Activated CD4-positive, alpha-beta T cell treated with anti-CD3 and anti-CD28 coated beads for 36 hours (primary cell): Measurements from ENCODE around the gene MPDZ. TPM values are rescaled to one million over a fixed set of nuclear protein-coding genes. Genes with fewer than 3 reads are reported as not detected.

Experiments
- ATAC-seq: fragments of 200-7000 bp; cut with Tn5 transposase; one replicate; pipeline ENCODE4 v1.10.0; 2021; ENCODE audit warnings: mild to moderate bottlenecking, moderate library complexity
- CTCF ChIA-PET: fragments of 350-600 bp; sonication (Branson Sonifier 250); formaldehyde crosslinking; loops from one replicate; lab custom pipeline; 2021; ENCODE audit warnings: antibody characterized with exemption; lab: Charles Lee
- POLR2A ChIA-PET: fragments of 350-600 bp; sonication (Branson Sonifier 250); formaldehyde crosslinking; loops from one replicate; lab custom pipeline; 2021; ENCODE audit warnings: antibody characterized with exemption, inconsistent platforms; lab: Charles Lee
- DNase-seq: peaks from one replicate; pipeline ENCODE4 v3.0.0-alpha.2; 2020
- H3K27ac Mint-ChIP-seq: one replicate; pipeline ENCODE4 v1.8.0; 2021; ENCODE audit warnings: mixed read lengths
- H3K27me3 Mint-ChIP-seq: one replicate; pipeline ENCODE4 v1.8.0; 2021; ENCODE audit warnings: mixed read lengths
- H3K36me3 Mint-ChIP-seq: one replicate; pipeline ENCODE4 v1.8.0; 2021; ENCODE audit warnings: low read depth, mixed read lengths
- H3K4me1 Mint-ChIP-seq: one replicate; pipeline ENCODE4 v1.8.0; 2021; ENCODE audit warnings: mixed read lengths
- H3K4me3 Mint-ChIP-seq: one replicate; pipeline ENCODE4 v1.8.0; 2021; ENCODE audit warnings: mild to moderate bottlenecking, moderate library complexity, mixed read lengths
- H3K9me3 Mint-ChIP-seq: one replicate; pipeline ENCODE4 v1.8.0; 2021; ENCODE audit warnings: low read depth, mixed read lengths
- intact Hi-C, 2 experiments: fragments of 100-400 bp; cut with DNase I in 1 of 2; cut with micrococcal nuclease in 1 of 2; formaldehyde crosslinking; loops; one replicate each; pipeline versions ENCODE4 v1.14.2 to v1.15.1; 2022 to 2024; cut with DNase I, micrococcal nuclease
- total RNA-seq, 2 experiments: library from RNA; stranded (reverse); gene quantifications; one replicate each; pipeline ENCODE4 v1.2.3, GENCODE V29; 2021

Gene MPDZ
- total RNA-seq, 2 experiments from 2014 or later: not detected

DNA sequence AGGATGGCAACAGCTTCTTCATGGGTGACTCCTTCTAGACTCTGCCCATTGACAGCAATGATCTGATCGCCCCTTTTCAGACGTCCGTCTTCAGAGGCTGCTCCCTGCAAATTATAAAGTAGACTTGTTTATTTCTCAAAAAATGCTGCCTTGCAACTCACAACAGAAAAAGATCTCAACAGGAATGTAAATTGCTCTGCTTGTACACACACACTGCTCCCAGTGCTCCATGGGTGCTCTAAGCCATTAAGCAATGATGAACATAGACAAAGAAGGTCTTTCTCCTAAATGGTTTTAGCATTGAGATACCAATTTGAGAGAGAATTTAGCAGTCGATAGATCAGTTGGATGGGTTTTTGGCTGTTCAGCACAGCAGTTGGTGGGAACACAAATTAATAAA, 172.5 kb downstream of the MPDZ start:
- Mint-ChIP-seq H3K4me3 (no peak overlapping the region), H3K36me3 (no peaks in the 10 kb centered on the region), H3K27ac (no peak overlapping the region), H3K27me3 (no peaks in the 10 kb centered on the region), H3K9me3 (peaks cover 4% of the 10 kb centered on the region), H3K4me1 (no peaks in the 10 kb centered on the region)
- CTCF ChIA-PET: no interaction called here
- POLR2A ChIA-PET: no interaction called here
- ATAC-seq: no peak
- DNase-seq: no peak
- intact Hi-C loops: no loop called here

DNA sequence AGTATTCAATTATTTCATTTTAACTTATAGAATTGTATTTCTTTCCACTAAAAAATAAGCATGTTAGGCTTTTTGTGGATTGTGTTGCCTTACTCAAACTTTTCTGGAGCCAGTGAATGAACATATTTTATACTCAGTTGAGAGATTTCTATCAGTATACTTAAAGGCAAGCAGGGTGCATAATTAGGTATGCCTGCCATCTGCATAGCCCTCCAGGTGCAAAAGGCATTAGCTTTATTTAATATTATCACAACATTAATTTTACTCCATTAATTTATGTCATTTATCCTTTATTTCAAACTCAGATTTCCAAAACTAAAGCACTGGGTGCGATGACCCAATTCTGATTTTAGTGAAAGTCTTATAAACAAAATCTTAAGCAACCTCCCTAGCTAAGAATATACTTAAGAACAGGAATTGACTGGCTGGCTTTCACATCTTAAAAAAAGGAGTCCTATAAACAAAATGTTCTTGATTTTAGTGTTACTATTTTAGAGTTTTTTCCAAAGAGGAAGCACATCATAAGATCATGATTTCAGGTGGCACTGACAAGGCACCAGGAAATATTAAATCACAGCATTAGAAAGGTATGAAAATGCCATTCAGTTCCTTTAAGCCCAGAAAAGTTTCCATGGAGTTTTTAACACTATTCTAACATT, 178.4 kb downstream of the MPDZ start:
- Mint-ChIP-seq H3K27me3 (no peaks in the 10 kb centered on the region), H3K27ac (no peak overlapping the region)
- no peak for DNase-seq

GRCh38 chr9:13095056-13095455, 184.4 kb downstream of the MPDZ start:
- POLR2A ChIA-PET: no interaction called here
- no peak overlapping the region for H3K4me3 Mint-ChIP-seq
- H3K9me3 Mint-ChIP-seq: peaks cover 2% of the 10 kb centered on the region
- no peak for ATAC-seq
- H3K4me1 Mint-ChIP-seq: no peaks in the 10 kb centered on the region
- DNase-seq: no peak
- no peaks in the 10 kb centered on the region for H3K27me3 Mint-ChIP-seq
- CTCF ChIA-PET: no interaction called here
- H3K27ac Mint-ChIP-seq: no peak overlapping the region
- intact Hi-C loops: no loop called here
- no peaks in the 10 kb centered on the region for H3K36me3 Mint-ChIP-seq

More for the DNA sequence above, 178.4 kb downstream of the MPDZ start:
- ChIA-PET POLR2A (no interaction called here), CTCF (interaction anchor here (0.7 kb wide), 1 partner anchor 559 kb away, joined by 3 read pairs; no protein-coding TSS in a partner anchor)
- intact Hi-C loops: no loop called here
- ATAC-seq: no peak
- Mint-ChIP-seq H3K36me3 (no peaks in the 10 kb centered on the region), H3K9me3 (peaks cover 4% of the 10 kb centered on the region), H3K4me3 (no peak overlapping the region), H3K4me1 (no peaks in the 10 kb centered on the region)

DNA sequence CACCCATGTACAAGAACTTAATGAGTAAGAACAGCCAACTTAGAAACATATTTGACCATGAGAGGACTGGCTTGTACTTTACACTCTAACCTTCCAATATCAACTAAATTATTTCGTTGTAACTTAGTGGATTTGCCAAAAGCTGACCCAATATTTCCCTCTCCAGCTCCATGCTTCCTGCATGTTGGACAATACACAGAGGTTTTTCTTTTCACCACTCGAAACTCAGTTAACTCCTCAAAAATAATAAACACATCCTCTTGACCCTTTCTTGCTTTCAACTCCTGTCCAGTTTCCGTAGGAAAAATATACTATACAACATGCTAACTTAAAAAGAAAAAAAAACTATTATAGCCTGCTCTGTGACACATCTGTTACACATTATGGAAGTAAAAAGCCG, 188.9 kb downstream of the MPDZ start:
- DNase-seq (no peak), ATAC-seq (no peak)
- Mint-ChIP-seq H3K27ac (no peak overlapping the region), H3K4me1 (no peaks in the 10 kb centered on the region), H3K36me3 (no peaks in the 10 kb centered on the region), H3K4me3 (no peak overlapping the region), H3K27me3 (no peaks in the 10 kb centered on the region), H3K9me3 (peaks cover 1% of the 10 kb centered on the region)
- intact Hi-C loops: no loop called here
- ChIA-PET CTCF (interaction anchor here (1.1 to 2.0 kb wide), 3 partner anchors 8 to 17 kb away, joined by 3 to 8 read pairs (median 3); no protein-coding TSS in a partner anchor), POLR2A (no interaction called here)

DNA sequence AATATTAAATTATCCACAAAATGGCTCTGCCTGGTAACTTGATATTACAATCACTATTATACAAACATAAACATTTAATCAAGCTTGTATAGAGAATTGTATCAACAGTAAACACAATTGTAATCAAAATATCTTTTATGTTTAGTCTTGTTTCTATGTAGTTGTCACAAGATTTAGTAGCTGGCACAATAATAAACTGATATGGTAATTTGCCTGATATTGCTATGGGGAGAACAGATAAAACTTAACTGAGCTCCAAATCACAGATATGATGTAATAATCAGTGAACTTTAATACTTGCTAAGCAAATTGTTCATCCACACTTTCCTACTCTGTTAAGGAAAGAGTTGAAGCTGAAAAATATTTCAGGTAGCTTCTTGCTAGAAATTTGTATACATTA, 189.8 kb downstream of the MPDZ start:
- Mint-ChIP-seq H3K9me3 (peaks cover 1% of the 10 kb centered on the region), H3K36me3 (no peaks in the 10 kb centered on the region), H3K27ac (no peak overlapping the region), H3K27me3 (no peaks in the 10 kb centered on the region), H3K4me3 (no peak overlapping the region), H3K4me1 (no peaks in the 10 kb centered on the region)
- no peak for ATAC-seq
- POLR2A ChIA-PET: no interaction called here
- CTCF ChIA-PET: interaction anchor here (0.6 to 2.0 kb wide), 5 partner anchors 9 to 104 kb away, joined by 3 to 8 read pairs (median 3); no protein-coding TSS in a partner anchor
- intact Hi-C loops: loop anchor here (5.0 to 10.0 kb wide), 2 partner anchors 365 to 367 kb away; no protein-coding TSS in a partner anchor
- DNase-seq: no peak

GRCh38 chr9:13088720-13089427, 190.6 kb downstream of the MPDZ start:
- intact Hi-C loops: loop anchor here (5.0 to 10.0 kb wide), 2 partner anchors 364 to 367 kb away; no protein-coding TSS in a partner anchor
- CTCF ChIA-PET: interaction anchor here (2.0 kb wide), 1 partner anchor 10 kb away, joined by 8 read pairs; no protein-coding TSS in a partner anchor
- Mint-ChIP-seq H3K36me3 (no peaks in the 10 kb centered on the region), H3K9me3 (peaks cover 1% of the 10 kb centered on the region), H3K27me3 (no peaks in the 10 kb centered on the region), H3K4me3 (no peak overlapping the region), H3K4me1 (no peaks in the 10 kb centered on the region), H3K27ac (no peak overlapping the region)
- POLR2A ChIA-PET: no interaction called here
- DNase-seq: peak; percentile 9
- ATAC-seq: no peak

DNA sequence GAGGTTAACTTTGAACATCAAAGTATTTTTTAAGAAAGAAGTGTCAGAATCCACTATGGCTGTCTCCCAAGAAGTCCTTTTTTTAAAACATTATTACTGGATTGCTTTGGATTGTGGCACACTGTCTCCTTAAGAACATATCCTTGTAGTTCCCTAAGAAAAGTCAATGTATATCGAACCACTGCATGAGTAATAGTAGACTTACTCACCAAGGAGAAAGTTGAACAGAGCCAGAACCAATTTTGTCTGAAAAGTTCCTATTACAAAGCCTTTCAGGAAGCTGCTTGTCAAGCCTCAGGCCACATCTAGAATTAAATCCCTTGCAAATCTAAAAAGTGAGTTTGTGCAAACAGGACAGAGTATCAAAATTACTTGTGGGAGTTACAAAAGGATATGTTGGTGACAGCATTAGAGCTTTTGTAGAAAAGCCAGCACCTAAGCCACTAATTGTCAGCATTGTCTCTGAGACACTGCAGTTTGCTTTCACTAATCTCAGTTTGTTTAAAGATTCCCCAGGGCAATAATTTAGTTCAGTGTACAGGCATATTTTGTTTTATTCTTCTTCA, 195.4 kb downstream of the MPDZ start:
- no peaks in the 10 kb centered on the region for H3K4me1 Mint-ChIP-seq
- peaks cover 6% of the 10 kb centered on the region for H3K9me3 Mint-ChIP-seq
- H3K27ac Mint-ChIP-seq: no peak overlapping the region
- no peak for DNase-seq
- POLR2A ChIA-PET: no interaction called here
- ATAC-seq: no peak
- no peak overlapping the region for H3K4me3 Mint-ChIP-seq
- CTCF ChIA-PET: interaction anchor here (1.5 kb wide), 1 partner anchor 9 kb away, joined by 4 read pairs; no protein-coding TSS in a partner anchor
- no peaks in the 10 kb centered on the region for H3K36me3 Mint-ChIP-seq
- H3K27me3 Mint-ChIP-seq: no peaks in the 10 kb centered on the region
- intact Hi-C loops: loop anchor here in 1 of 2 experiments (10.0 kb wide), 1 partner anchor 359 kb away; no protein-coding TSS in a partner anchor

DNA sequence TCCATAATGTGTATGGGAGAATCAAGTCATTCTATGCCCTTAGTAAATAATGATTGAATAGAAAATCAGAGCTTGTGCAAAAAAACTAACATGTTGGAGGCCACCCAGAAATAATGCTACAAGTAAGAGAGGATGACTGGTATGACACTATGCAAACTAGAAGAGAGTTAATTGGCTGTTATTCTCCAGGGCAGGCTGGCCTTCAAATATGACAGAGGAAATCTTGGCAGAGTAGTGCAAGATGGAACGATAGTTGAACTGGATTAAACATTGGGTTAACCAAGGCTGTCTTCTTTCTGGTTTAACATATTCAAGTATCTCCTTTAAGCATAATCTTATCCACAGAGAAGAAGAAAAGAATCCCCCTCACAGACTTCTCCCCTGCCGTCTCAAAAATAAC, 196.1 kb downstream of the MPDZ start:
- ATAC-seq: no peak
- peaks cover 6% of the 10 kb centered on the region for H3K9me3 Mint-ChIP-seq
- H3K4me1 Mint-ChIP-seq: no peaks in the 10 kb centered on the region
- CTCF ChIA-PET: interaction anchor here (1.5 kb wide), 1 partner anchor 9 kb away, joined by 3 read pairs; no protein-coding TSS in a partner anchor
- no peak overlapping the region for H3K27ac Mint-ChIP-seq
- no peaks in the 10 kb centered on the region for H3K36me3 Mint-ChIP-seq
- no peak for DNase-seq
- no peak overlapping the region for H3K4me3 Mint-ChIP-seq
- POLR2A ChIA-PET: no interaction called here
- intact Hi-C loops: loop anchor here in 1 of 2 experiments (10.0 kb wide), 1 partner anchor 359 kb away; no protein-coding TSS in a partner anchor
- no peaks in the 10 kb centered on the region for H3K27me3 Mint-ChIP-seq

- no peak for ATAC-seq
- H3K27ac Mint-ChIP-seq: no peak overlapping the region
- H3K27me3 Mint-ChIP-seq: no peaks in the 10 kb centered on the region
- H3K9me3 Mint-ChIP-seq: peaks cover 6% of the 10 kb centered on the region
- H3K4me1 Mint-ChIP-seq: no peaks in the 10 kb centered on the region
- H3K4me3 Mint-ChIP-seq: no peak overlapping the region
- ChIA-PET POLR2A (no interaction called here), CTCF (interaction anchor here (0.6 to 1.5 kb wide), 2 partner anchors 9 to 10 kb away, joined by 3 to 4 read pairs; no protein-coding TSS in a partner anchor)
- intact Hi-C loops: loop anchor here in 1 of 2 experiments (10.0 kb wide), 1 partner anchor 358 kb away; no protein-coding TSS in a partner anchor
- H3K36me3 Mint-ChIP-seq: no peaks in the 10 kb centered on the region
- no peak for DNase-seq
Measured at GRCh38 chr9:13082796-13083195, 196.7 kb downstream of the MPDZ start.

DNA sequence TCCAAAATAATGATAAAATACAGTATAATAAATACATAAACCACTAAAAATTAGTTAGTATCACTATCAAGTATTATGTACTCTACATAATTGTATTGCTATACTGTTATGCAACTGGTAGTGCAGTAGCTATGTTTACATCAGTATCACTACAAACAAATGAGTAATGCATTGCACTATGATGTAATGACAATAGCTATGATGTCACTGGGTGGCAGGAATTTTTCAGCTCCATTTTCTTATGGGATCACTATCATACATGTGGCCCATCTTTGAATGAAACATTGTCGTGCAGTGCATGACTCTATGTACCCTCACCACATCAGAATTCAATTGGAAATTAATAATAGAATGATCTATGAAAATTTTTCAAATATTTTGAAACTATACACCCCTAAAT, 201.3 kb downstream of the MPDZ start:
- ChIA-PET CTCF (interaction anchor here (2.2 kb wide), 1 partner anchor 12 kb away, joined by 8 read pairs; no protein-coding TSS in a partner anchor), POLR2A (no interaction called here)
- no peak for DNase-seq
- no peaks in the 10 kb centered on the region for H3K36me3 Mint-ChIP-seq
- H3K4me1 Mint-ChIP-seq: no peaks in the 10 kb centered on the region
- H3K27ac Mint-ChIP-seq: no peak overlapping the region
- no peaks in the 10 kb centered on the region for H3K27me3 Mint-ChIP-seq
- no peak overlapping the region for H3K4me3 Mint-ChIP-seq
- H3K9me3 Mint-ChIP-seq: peaks cover 2% of the 10 kb centered on the region
- no peak for ATAC-seq
- intact Hi-C loops: no loop called here

GRCh38 chr9:13076616-13077015, 202.9 kb downstream of the MPDZ start:
- no peak overlapping the region for H3K4me3 Mint-ChIP-seq
- no peak overlapping the region for H3K27ac Mint-ChIP-seq
- no peaks in the 10 kb centered on the region for H3K4me1 Mint-ChIP-seq
- ChIA-PET POLR2A (no interaction called here), CTCF (no interaction called here)
- no peak for DNase-seq
- H3K9me3 Mint-ChIP-seq: peaks cover 5% of the 10 kb centered on the region
- intact Hi-C loops: no loop called here
- H3K36me3 Mint-ChIP-seq: no peaks in the 10 kb centered on the region
- H3K27me3 Mint-ChIP-seq: no peaks in the 10 kb centered on the region
- ATAC-seq: no peak
